GM08714 (cell line): ENCODE data around the gene GPR31.
"Not testable (repeated sequence)": the region's sequence is repeated elsewhere in the genome, so short reads cannot be mapped to it uniquely, and the experiment has no call there.

Experiments
- H3K4me3 ChIP-seq: fragments of 200-500 bp; sonication (Bioruptor generic); 2 replicates; pipeline ENCODE4 v1.5.1; 2014; ENCODE audit warnings: mild to moderate bottlenecking, low read length, inconsistent platforms
- ZNF274 ChIP-seq: IDR thresholded peaks from 2 replicates; pipeline ENCODE4 v1.6.1; 2012; ENCODE audit warnings: mild to moderate bottlenecking, low read depth, low read length

The GPR31 gene

GRCh38 chr6:167167699-167168098 is 9.9 kb upstream of the GPR31 start:
- H3K4me3 ChIP-seq: not testable (repeated sequence)

GRCh38 chr6:167165858-167166471 is 8.2 kb upstream of the GPR31 start:
- TF ChIP-seq ZNF274: no peak
- no peak overlapping the region for H3K4me3 ChIP-seq

- no peak for TF ChIP-seq ZNF274
- H3K4me3 ChIP-seq: no peak overlapping the region
Measured at GRCh38 chr6:167164261-167164660, 6.5 kb upstream of the GPR31 start.

- TF ChIP-seq ZNF274: no peak
- H3K4me3 ChIP-seq: no peak overlapping the region
Measured at GRCh38 chr6:167163476-167164011, 5.8 kb upstream of the GPR31 start.

- H3K4me3 ChIP-seq: no peak overlapping the region
- TF ChIP-seq ZNF274: no peak
Measured at GRCh38 chr6:167162591-167162990, 4.8 kb upstream of the GPR31 start.

- no peak overlapping the region for H3K4me3 ChIP-seq
- TF ChIP-seq ZNF274: no peak
Measured at GRCh38 chr6:167161851-167162467, 4.2 kb upstream of the GPR31 start.

- no peak overlapping the region for H3K4me3 ChIP-seq
- no peak for TF ChIP-seq ZNF274
Measured at GRCh38 chr6:167157414-167157813, 366 bp downstream of the GPR31 start.

GRCh38 chr6:167154895-167155294 is 2.9 kb downstream of the GPR31 start:
- TF ChIP-seq ZNF274: no peak

GRCh38 chr6:167154291-167154690 is 3.5 kb downstream of the GPR31 start:
- no peak for TF ChIP-seq ZNF274
- H3K4me3 ChIP-seq: no peak overlapping the region

More at GRCh38 chr6:167154895-167155294, 2.9 kb downstream of the GPR31 start:
- no peak overlapping the region for H3K4me3 ChIP-seq

- H3K4me3 ChIP-seq: no peak overlapping the region; the same call in 1 of the 2 replicates
- TF ChIP-seq ZNF274: no peak
Measured at GRCh38 chr6:167153521-167153959, 4.2 kb downstream of the GPR31 start.

- no peak overlapping the region; the same call in 1 of the 2 replicates for H3K4me3 ChIP-seq
- TF ChIP-seq ZNF274: no peak
Measured at GRCh38 chr6:167152862-167153261, 4.9 kb downstream of the GPR31 start.

GRCh38 chr6:167151648-167152047 is 6.1 kb downstream of the GPR31 start:
- H3K4me3 ChIP-seq: no peak overlapping the region
- no peak for TF ChIP-seq ZNF274

GRCh38 chr6:167150941-167151549 is 6.7 kb downstream of the GPR31 start:
- H3K4me3 ChIP-seq: no peak overlapping the region
- TF ChIP-seq ZNF274: no peak

- no peak for TF ChIP-seq ZNF274
- H3K4me3 ChIP-seq: no peak overlapping the region
Measured at GRCh38 chr6:167148997-167149396, 8.8 kb downstream of the GPR31 start.

GRCh38 chr6:167148021-167148420 is 9.8 kb downstream of the GPR31 start:
- TF ChIP-seq ZNF274: no peak

More at GRCh38 chr6:167148021-167148420, 9.8 kb downstream of the GPR31 start:
- no peak overlapping the region for H3K4me3 ChIP-seq
